IMR-90 (cell line): Measurements from ENCODE around the gene ACAA2. TPM values are rescaled to one million over a fixed set of nuclear protein-coding genes. Genes with fewer than 3 reads are reported as not detected.

ENCODE experiments used
- ATAC-seq: fragments of 200-7000 bp; cut with Tn5 transposase; 2 replicates; pipeline ENCODE4 v1.9.1; 2020; ENCODE audit warnings: low read depth, mild to moderate bottlenecking, moderate library complexity
- BruUV-seq: library from RNA; stranded (reverse); fragments of 400-500 nt; replicated peaks from 2 replicates; lab custom pipeline; 2021; lab: Mats Ljungman, UMichigan
- CTCF ChIA-PET: fragments of 300-600 bp; formaldehyde crosslinking; extraction: SDS; loops from one replicate; lab custom pipeline; 2021; ENCODE audit warnings: antibody characterized with exemption; lab: Yijun Ruan, JAX
- POLR2A ChIA-PET: fragments of 300-600 bp; sonication (Branson Sonifier 250); formaldehyde crosslinking; loops from one replicate; lab custom pipeline; 2022; ENCODE audit warnings: antibody characterized with exemption; ENCODE audit not compliant: unreplicated experiment; lab: Charles Lee
- DNase-seq: peaks from one replicate; pipeline ENCODE4 v3.0.0; 2013
- H2AFZ ChIP-seq: replicated peaks from 2 replicates; pipeline ENCODE3; 2013; ENCODE audit warnings: low read length, mild to moderate bottlenecking; ENCODE audit not compliant: poor library complexity
- H2AK5ac ChIP-seq: 2 replicates; pipeline ENCODE4 v1.6.1; 2013; ENCODE audit warnings: low read depth, low read length, inconsistent platforms
- H2AK9ac ChIP-seq: replicated peaks from 2 replicates; pipeline ENCODE3; 2013; ENCODE audit warnings: mild to moderate bottlenecking, low read depth, low read length, moderate library complexity; ENCODE audit not compliant: poor library complexity
- H2BK120ac ChIP-seq: 2 replicates; pipeline ENCODE4 v1.6.1; 2013; ENCODE audit warnings: low read depth, low read length, inconsistent platforms
- H2BK15ac ChIP-seq: 3 replicates; pipeline ENCODE4 v1.6.1; 2013; ENCODE audit warnings: low read depth, low read length, inconsistent platforms
- H2BK20ac ChIP-seq: 2 replicates; pipeline ENCODE4 v1.6.1; 2013; ENCODE audit warnings: low read depth, mild to moderate bottlenecking, inconsistent platforms, low read length, moderate library complexity
- H2BK5ac ChIP-seq: 2 replicates; pipeline ENCODE4 v1.6.1; 2013; ENCODE audit warnings: mild to moderate bottlenecking, low read depth, low read length, inconsistent platforms; ENCODE audit not compliant: poor library complexity, severe bottlenecking
- H3K14ac ChIP-seq: replicated peaks from 2 replicates; pipeline ENCODE4 v1.6.1; 2013; ENCODE audit warnings: low read depth, low read length, inconsistent platforms
- H3K18ac ChIP-seq: 2 replicates; pipeline ENCODE4 v1.6.1; 2013; ENCODE audit warnings: low read depth, low read length, control low read depth
- H3K23ac ChIP-seq: 2 replicates; pipeline ENCODE4 v1.6.1; 2013; ENCODE audit warnings: low read depth, low read length, inconsistent platforms
- H3K27ac ChIP-seq: 2 replicates; pipeline ENCODE4 v1.5.1; 2013; ENCODE audit warnings: mild to moderate bottlenecking, control low read depth, low read length; ENCODE audit not compliant: insufficient read depth
- H3K27me3 ChIP-seq: 2 replicates; pipeline ENCODE4 v1.6.1; 2013; ENCODE audit warnings: low read length; ENCODE audit not compliant: control insufficient read depth, insufficient read depth
- H3K36me3 ChIP-seq: 2 replicates; pipeline ENCODE4 v1.6.1; 2013; ENCODE audit warnings: low read length, mixed read lengths; ENCODE audit not compliant: control insufficient read depth, insufficient read depth
- H3K4ac ChIP-seq: 2 replicates; pipeline ENCODE4 v1.6.1; 2013; ENCODE audit warnings: low read depth, low read length, inconsistent platforms
- H3K4me1 ChIP-seq: 2 replicates; pipeline ENCODE4 v1.6.1; 2013; ENCODE audit warnings: low read length, mixed read lengths; ENCODE audit not compliant: control insufficient read depth, insufficient read depth
- H3K4me2 ChIP-seq: 2 replicates; pipeline ENCODE4 v1.6.1; 2013; ENCODE audit warnings: low read depth, mild to moderate bottlenecking, control low read depth, low read length, moderate library complexity
- H3K4me3 ChIP-seq: 2 replicates; pipeline ENCODE4 v1.5.1; 2013; ENCODE audit warnings: low read depth, mild to moderate bottlenecking, control low read depth, low read length, moderate library complexity; ENCODE audit not compliant: insufficient read depth
- H3K56ac ChIP-seq: 2 replicates; pipeline ENCODE4 v1.6.1; 2013; ENCODE audit warnings: low read length, inconsistent platforms; ENCODE audit not compliant: insufficient read depth; ENCODE audit errors: extremely low read depth
- H3K79me1 ChIP-seq, 2 experiments: 2 replicates each; pipeline ENCODE4 v1.6.1; 2013; ENCODE audit warnings: low read length in 2 of 2, inconsistent platforms in 1 of 2, low read depth in 1 of 2
- H3K9ac ChIP-seq: 2 replicates; pipeline ENCODE4 v1.6.1; 2013; ENCODE audit warnings: low read depth, low read length, control low read depth
- H3K9me1 ChIP-seq: 2 replicates; pipeline ENCODE4 v1.6.1; 2013; ENCODE audit warnings: low read length, inconsistent platforms; ENCODE audit not compliant: insufficient read depth
- H3K9me3 ChIP-seq: 2 replicates; pipeline ENCODE4 v1.6.1; 2013; ENCODE audit warnings: low read length; ENCODE audit not compliant: control insufficient read depth, insufficient read depth
- H4K20me1 ChIP-seq: 2 replicates; pipeline ENCODE4 v1.6.1; 2013; ENCODE audit warnings: low read length, inconsistent platforms; ENCODE audit not compliant: insufficient read depth
- H4K5ac ChIP-seq: 2 replicates; pipeline ENCODE4 v1.6.1; 2013; ENCODE audit warnings: mild to moderate bottlenecking, low read depth, low read length, control low read depth
- H4K8ac ChIP-seq, 2 experiments: 2 replicates each; pipeline ENCODE4 v1.6.1; 2013; ENCODE audit warnings: low read depth in 2 of 2, low read length in 2 of 2, control low read depth in 1 of 2, inconsistent platforms in 1 of 2
- H4K91ac ChIP-seq: 2 replicates; pipeline ENCODE4 v1.6.1; 2013; ENCODE audit warnings: low read depth, low read length, inconsistent platforms; ENCODE audit not compliant: insufficient read depth
- BHLHE40 ChIP-seq: fragments of 150-350 bp; IDR thresholded peaks from 2 replicates; pipeline ENCODE4 v1.6.1; 2016; ENCODE audit warnings: mild to moderate bottlenecking, low read depth, low read length
- CEBPB ChIP-seq: IDR thresholded peaks from 2 replicates; pipeline ENCODE4 v1.6.1; 2012; ENCODE audit warnings: low read depth, low read length, improper control_type of control experiment
- CHD1 ChIP-seq: IDR thresholded peaks from 2 replicates; pipeline ENCODE4 v1.6.1; 2012; ENCODE audit warnings: low read depth, low read length, improper control_type of control experiment
- ELK1 ChIP-seq: fragments of 150-350 bp; IDR thresholded peaks from 2 replicates; pipeline ENCODE4 v1.6.1; 2016; ENCODE audit warnings: low read depth, mild to moderate bottlenecking, low read length, moderate library complexity, borderline replicate concordance
- FOS ChIP-seq: fragments of 150-350 bp; IDR thresholded peaks from 2 replicates; pipeline ENCODE4 v1.6.1; 2016; ENCODE audit warnings: low read depth, low read length
- MAFK ChIP-seq: IDR thresholded peaks from 2 replicates; pipeline ENCODE4 v1.6.1; 2012; ENCODE audit warnings: low read depth, low read length, improper control_type of control experiment
- MAZ ChIP-seq: IDR thresholded peaks from 2 replicates; pipeline ENCODE4 v1.6.1; 2012; ENCODE audit warnings: low read depth, mild to moderate bottlenecking, low read length, improper control_type of control experiment, moderate library complexity, borderline replicate concordance
- MXI1 ChIP-seq: IDR thresholded peaks from 2 replicates; pipeline ENCODE4 v1.6.1; 2012; ENCODE audit warnings: low read depth, mild to moderate bottlenecking, low read length, moderate library complexity, borderline replicate concordance
- NFE2L2 ChIP-seq: fragments of 150-350 bp; IDR thresholded peaks from 2 replicates; pipeline ENCODE4 v1.6.1; 2016; ENCODE audit warnings: low read depth, mild to moderate bottlenecking, low read length
- POLR2A ChIP-seq: IDR thresholded peaks from 2 replicates; pipeline ENCODE4 v1.6.1; 2012; ENCODE audit warnings: mild to moderate bottlenecking, low read depth, low read length
- RAD21 ChIP-seq: IDR thresholded peaks from 2 replicates; pipeline ENCODE4 v1.6.1; 2012; ENCODE audit warnings: low read length, improper control_type of control experiment
- RCOR1 ChIP-seq: IDR thresholded peaks from 2 replicates; pipeline ENCODE4 v1.6.1; 2012; ENCODE audit warnings: mild to moderate bottlenecking, low read length, improper control_type of control experiment; ENCODE audit not compliant: insufficient replicate concordance
- RFX5 ChIP-seq: IDR thresholded peaks from 2 replicates; pipeline ENCODE4 v1.8.0; 2012; ENCODE audit warnings: low read depth, mild to moderate bottlenecking, low read length, moderate library complexity
- SMC3 ChIP-seq: fragments of 150-350 bp; IDR thresholded peaks from 2 replicates; pipeline ENCODE4 v1.6.1; 2016; ENCODE audit warnings: low read depth, mild to moderate bottlenecking, antibody characterized with exemption, low read length, moderate library complexity
- WGBS, 2 experiments: methylation state at CpG; one replicate each; pipeline versions ENCODE4 v1.1.5 to v1.1.7; 2013; ENCODE audit warnings: missing lambda C conversion rate in 2 of 2; ENCODE audit not compliant: insufficient read length in 1 of 2; ENCODE audit errors: extremely low coverage in 2 of 2; 5-methylcytosine and 5-hydroxymethylcytosine counted together
- dilution Hi-C: fragments of 300-500 bp; cut with HindIII; formaldehyde crosslinking; loops from one replicate; pipeline ENCODE4 v1.14.3; 2018; ENCODE audit warnings: low sequenced_read_pairs; ENCODE audit not compliant: unreplicated experiment
- in situ Hi-C: fragments of 300-500 bp; cut with MboI; formaldehyde crosslinking; loops from 3 replicates; pipeline ENCODE4 v1.14.3; 2019; ENCODE audit warnings: low sequenced_read_pairs, inconsistent platforms, mixed read lengths
- intact Hi-C: fragments of 100-400 bp; cut with micrococcal nuclease; formaldehyde crosslinking; loops from 2 replicates; pipeline ENCODE4 v1.10.0; 2022
- polyA plus RNA-seq, 3 experiments: library from polyadenylated mRNA; depleted of rRNA; stranded (reverse); fragments of >200 nt; gene quantifications; 2 replicates each; pipeline ENCODE4 v1.2.3, GENCODE V29; 2012; ENCODE audit warnings: low replicate concordance in 1 of 3
- total RNA-seq: library from RNA; depleted of rRNA; stranded (reverse); fragments of >200 nt; gene quantifications from 2 replicates; pipeline ENCODE4 v1.2.3, GENCODE V29; 2012
- TF ChIP-seq, protein P1 (sequence below): fragments of 150-350 bp; IDR thresholded peaks from 2 replicates; pipeline ENCODE4 v1.6.1; 2017; ENCODE audit warnings: mild to moderate bottlenecking, antibody characterized with exemption, low read length, low read depth
- TF ChIP-seq, protein P2 (sequence below): conservative IDR thresholded peaks from 2 replicates; pipeline ENCODE4 v1.5.1; 2012; ENCODE audit warnings: mild to moderate bottlenecking, low read depth, low read length, improper control_type of control experiment

The ACAA2 gene
- total and polyA plus RNA-seq, 2 of the 4 experiments (the other 2 are of a cell fraction) = 24.4 to 61.5 TPM

- H3K18ac ChIP-seq = no peak overlapping the region
- WGBS, 2 experiments = 100% methylated on average over 1 of the region's 7 CpGs; no CpG with 5 or more reads in 1 of the 2 experiments
- no peaks in the 10 kb centered on the region for H3K79me1 ChIP-seq
- intact Hi-C loops (no loop called here), dilution Hi-C loops (no loop called here), in situ Hi-C loops (no loop called here)
- no peaks in the 10 kb centered on the region for H3K36me3 ChIP-seq
- H3K4ac ChIP-seq = no peak overlapping the region
- no peak overlapping the region for H2BK120ac ChIP-seq
- H3K4me3 ChIP-seq = no peak overlapping the region
- no peak overlapping the region for H3K4me2 ChIP-seq
- no peak overlapping the region for H2BK15ac ChIP-seq
- ChIA-PET CTCF (no interaction called here), POLR2A (no interaction called here)
- H3K23ac ChIP-seq = no peak overlapping the region
- no peaks in the 10 kb centered on the region for H3K9me3 ChIP-seq
- H3K56ac ChIP-seq = no peak overlapping the region
- no peak overlapping the region for H3K9ac ChIP-seq
- H3K27ac ChIP-seq = no peak overlapping the region
- peaks cover 5% of the 10 kb centered on the region; the same call in 1 of the 2 replicates for H3K27me3 ChIP-seq
- no peak overlapping the region for H2AK5ac ChIP-seq
- no peak overlapping the region for H4K91ac ChIP-seq
- H4K8ac ChIP-seq = no peak overlapping the region
- no peak overlapping the region for H2AFZ ChIP-seq
- no peak overlapping the region for H2AK9ac ChIP-seq
- H4K5ac ChIP-seq = no peak overlapping the region
- no peak for DNase-seq
- no peak for ATAC-seq
- no peak overlapping the region for H2BK20ac ChIP-seq
- peaks cover 7% of the 10 kb centered on the region for H3K4me1 ChIP-seq
- H2BK5ac ChIP-seq = no peak overlapping the region
- no peaks in the 10 kb centered on the region for H4K20me1 ChIP-seq
- H3K9me1 ChIP-seq = peaks cover 11% of the 10 kb centered on the region; the same call in 1 of the 2 replicates
- TF ChIP-seq MAFK (no peak), FOS (no peak), MAZ (no peak), NFE2L2 (no peak), RAD21 (no peak), CEBPB (no peak), RFX5 (no peak), RCOR1 (no peak), CHD1 (no peak), MXI1 (no peak), SMC3 (no peak), POLR2A (no peak), BHLHE40 (no peak), ELK1 (no peak)
- TF ChIP-seq, protein P1, sequence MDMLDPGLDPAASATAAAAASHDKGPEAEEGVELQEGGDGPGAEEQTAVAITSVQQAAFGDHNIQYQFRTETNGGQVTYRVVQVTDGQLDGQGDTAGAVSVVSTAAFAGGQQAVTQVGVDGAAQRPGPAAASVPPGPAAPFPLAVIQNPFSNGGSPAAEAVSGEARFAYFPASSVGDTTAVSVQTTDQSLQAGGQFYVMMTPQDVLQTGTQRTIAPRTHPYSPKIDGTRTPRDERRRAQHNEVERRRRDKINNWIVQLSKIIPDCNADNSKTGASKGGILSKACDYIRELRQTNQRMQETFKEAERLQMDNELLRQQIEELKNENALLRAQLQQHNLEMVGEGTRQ = no peak
- TF ChIP-seq, protein P2, sequence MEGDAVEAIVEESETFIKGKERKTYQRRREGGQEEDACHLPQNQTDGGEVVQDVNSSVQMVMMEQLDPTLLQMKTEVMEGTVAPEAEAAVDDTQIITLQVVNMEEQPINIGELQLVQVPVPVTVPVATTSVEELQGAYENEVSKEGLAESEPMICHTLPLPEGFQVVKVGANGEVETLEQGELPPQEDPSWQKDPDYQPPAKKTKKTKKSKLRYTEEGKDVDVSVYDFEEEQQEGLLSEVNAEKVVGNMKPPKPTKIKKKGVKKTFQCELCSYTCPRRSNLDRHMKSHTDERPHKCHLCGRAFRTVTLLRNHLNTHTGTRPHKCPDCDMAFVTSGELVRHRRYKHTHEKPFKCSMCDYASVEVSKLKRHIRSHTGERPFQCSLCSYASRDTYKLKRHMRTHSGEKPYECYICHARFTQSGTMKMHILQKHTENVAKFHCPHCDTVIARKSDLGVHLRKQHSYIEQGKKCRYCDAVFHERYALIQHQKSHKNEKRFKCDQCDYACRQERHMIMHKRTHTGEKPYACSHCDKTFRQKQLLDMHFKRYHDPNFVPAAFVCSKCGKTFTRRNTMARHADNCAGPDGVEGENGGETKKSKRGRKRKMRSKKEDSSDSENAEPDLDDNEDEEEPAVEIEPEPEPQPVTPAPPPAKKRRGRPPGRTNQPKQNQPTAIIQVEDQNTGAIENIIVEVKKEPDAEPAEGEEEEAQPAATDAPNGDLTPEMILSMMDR = no peak
- no TSS peak for BruUV-seq
- no peak overlapping the region for H3K14ac ChIP-seq
Observed at GRCh38 chr18:49853011-49853410, 39.7 kb upstream of the ACAA2 start.
